ENCODE results near the gene NBPF3. TPM values are rescaled to one million over a fixed set of nuclear protein-coding genes. Genes with fewer than 3 reads are reported as not detected.

NBPF3 gene
- polyA plus RNA-seq, 4 donors, result 1.4 to 11.4 (median 2.2) TPM

DNA sequence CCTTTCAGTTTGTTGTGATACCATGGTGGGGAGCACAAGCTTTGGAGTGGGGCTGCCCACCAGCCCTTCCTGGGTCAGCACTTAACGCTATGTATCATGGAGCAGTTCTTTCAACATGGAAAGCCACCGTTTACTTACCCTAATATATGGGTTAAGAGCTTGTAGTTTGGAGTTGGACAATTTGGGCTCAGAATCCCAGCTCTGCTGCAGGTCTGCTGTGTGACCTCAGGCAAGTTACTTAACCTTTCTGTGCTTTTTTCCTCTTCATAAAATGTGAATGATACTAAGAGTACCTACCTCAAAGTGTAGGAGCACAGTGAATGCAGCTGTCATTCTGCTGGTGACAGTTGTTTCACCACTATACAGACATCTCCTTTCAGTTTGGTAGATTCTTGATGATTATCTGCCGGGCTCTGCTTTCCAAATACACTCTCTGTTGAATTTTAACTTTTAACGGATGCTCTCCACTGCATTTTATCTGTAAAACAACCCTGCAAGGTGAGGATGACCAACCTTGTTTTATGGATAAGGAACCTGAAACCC, 93.1 kb downstream of the NBPF3 start:
- no peak overlapping the region for H3K4me3 ChIP-seq (ENCODE audit: low read depth in 1 of 3, low read length in 3 of 3)
- peaks cover 0 to 7% (median 3%) of the 10 kb centered on the region in 3 donors for H3K27me3 ChIP-seq (ENCODE audit: control insufficient read depth in 3 of 3, insufficient read depth in 3 of 3, low read length in 3 of 3)
- peaks cover 0 to under 1% (median 0%) of the 10 kb centered on the region in 3 donors for H3K4me1 ChIP-seq (ENCODE audit: control insufficient read depth in 3 of 3, insufficient read depth in 2 of 3, low read depth in 1 of 3, low read length in 2 of 3)
- WGBS, 3 donors, result 72 to 80% (median 73%) methylated on average over 4 of the region's 4 CpGs
- FAIRE-seq (no peak), DNase-seq (no peak)
- H3K36me3 ChIP-seq (ENCODE audit: control insufficient read depth in 3 of 3, insufficient read depth in 2 of 3, low read depth in 1 of 3, low read length in 3 of 3), result no peaks in the 10 kb centered on the region
- no peaks in the 10 kb centered on the region for H3K9me3 ChIP-seq (ENCODE audit: control insufficient read depth in 2 of 2, insufficient read depth in 1 of 2, low read depth in 1 of 2, low read length in 1 of 2)
- no peak overlapping the region for H3K27ac ChIP-seq (ENCODE audit: low read depth in 1 of 3, low read length in 2 of 3)

DNA sequence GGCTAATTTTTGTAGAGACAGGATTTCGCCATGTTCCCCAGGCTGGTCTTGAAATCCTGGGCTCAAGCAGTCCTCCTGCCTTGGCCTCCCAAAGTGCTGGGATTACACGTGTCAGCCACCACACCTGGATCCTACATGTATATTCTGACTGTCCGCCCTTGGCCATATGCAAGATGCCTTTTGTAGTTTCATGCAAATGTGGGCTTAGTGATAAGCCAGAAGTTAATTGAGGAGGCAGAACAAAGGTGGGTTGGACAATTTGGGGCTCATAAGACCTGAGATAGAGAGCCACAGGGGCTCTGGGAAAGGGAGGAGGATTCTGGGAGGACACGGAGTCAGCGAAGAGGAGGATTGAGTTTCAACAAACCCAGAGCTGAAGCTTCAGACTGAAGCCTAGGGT, 94.2 kb downstream of the NBPF3 start:
- FAIRE-seq (no peak), DNase-seq (no peak)
- Histone ChIP-seq H3K4me3 (ENCODE audit: low read depth in 1 of 3, low read length in 3 of 3) (no peak overlapping the region), H3K27me3 (ENCODE audit: control insufficient read depth in 3 of 3, insufficient read depth in 3 of 3, low read length in 3 of 3) (peaks cover 0 to 10% (median 3%) of the 10 kb centered on the region in 3 donors), H3K4me1 (ENCODE audit: control insufficient read depth in 3 of 3, insufficient read depth in 2 of 3, low read depth in 1 of 3, low read length in 2 of 3) (peaks cover 0 to 5% (median 0%) of the 10 kb centered on the region in 3 donors), H3K9me3 (ENCODE audit: control insufficient read depth in 2 of 2, insufficient read depth in 1 of 2, low read depth in 1 of 2, low read length in 1 of 2) (no peaks in the 10 kb centered on the region), H3K27ac (ENCODE audit: low read depth in 1 of 3, low read length in 2 of 3) (no peak overlapping the region), H3K36me3 (ENCODE audit: control insufficient read depth in 3 of 3, insufficient read depth in 2 of 3, low read depth in 1 of 3, low read length in 3 of 3) (no peaks in the 10 kb centered on the region)
- WGBS, 3 donors, result 88 to 90% (median 88%) methylated on average over 5 of the region's 5 CpGs

Other genes starting within 250 kb of the NBPF3 start
- gene ECE1, start 149.7 kb upstream of the NBPF3 start, polyA plus RNA-seq, result 10 to 100 TPM; 20.8 to 68.9 (median 40.4) TPM
- gene ALPL, start 69.3 kb downstream of the NBPF3 start, polyA plus RNA-seq, result 1 to 10 TPM in 3 of 4 donors, under 1 TPM in 1; 0.89 to 3.0 (median 2.0) TPM
- gene RAP1GAP, start 229.2 kb downstream of the NBPF3 start, polyA plus RNA-seq, result 10 to 100 TPM; 15.9 to 81.8 (median 19.4) TPM

Measured in small intestine (tissue), 7 donors.